Natural killer cell (primary cell): Measurements from ENCODE around the gene GFRA1. TPM values are rescaled to one million over a fixed set of nuclear protein-coding genes. Genes with fewer than 3 reads are reported as not detected.

Experiments
- ATAC-seq, 3 donors: fragments of 150-1000 bp in 2 of 3; fragments of 200-7000 bp in 1 of 3; cut with Tn5 transposase; 1 replicate in 1 of 3; 2 replicates in 2 of 3; pipeline ENCODE4 v1.10.0; 2021; ENCODE audit warnings: mild to moderate bottlenecking in 2 of 3, moderate library complexity in 2 of 3
- DNase-seq, 2 donors: peaks; one replicate each; pipeline versions ENCODE4 v3.0.0 to v3.0.0-alpha.2; 2013 to 2021; ENCODE audit warnings: mixed read lengths in 1 of 2
- H3K27ac ChIP-seq: one replicate; pipeline ENCODE4 v1.5.1; 2013; ENCODE audit warnings: mild to moderate bottlenecking, low read length
- H3K27me3 ChIP-seq: one replicate; pipeline ENCODE4 v1.6.1; 2013; ENCODE audit warnings: low read length; ENCODE audit not compliant: control insufficient read depth, insufficient read depth
- H3K36me3 ChIP-seq: one replicate; pipeline ENCODE4 v1.6.1; 2013; ENCODE audit warnings: low read length; ENCODE audit not compliant: control insufficient read depth, insufficient read depth
- H3K4me1 ChIP-seq: one replicate; pipeline ENCODE4 v1.6.1; 2013; ENCODE audit warnings: low read length; ENCODE audit not compliant: control insufficient read depth, insufficient read depth
- H3K4me3 ChIP-seq: one replicate; pipeline ENCODE4 v1.5.1; 2013; ENCODE audit warnings: low read length
- H3K9me3 ChIP-seq: one replicate; pipeline ENCODE4 v1.6.1; 2013; ENCODE audit warnings: low read length; ENCODE audit not compliant: control insufficient read depth, insufficient read depth
- H3K27ac Mint-ChIP-seq, 2 donors: one replicate each; pipeline ENCODE4 v1.8.0; 2022; ENCODE audit warnings: mild to moderate bottlenecking in 2 of 2, mixed read lengths in 2 of 2, moderate library complexity in 1 of 2
- H3K27me3 Mint-ChIP-seq, 2 donors: one replicate each; pipeline ENCODE4 v1.8.0; 2022; ENCODE audit warnings: low read depth in 2 of 2, mixed read lengths in 2 of 2
- H3K36me3 Mint-ChIP-seq: one replicate; pipeline ENCODE4 v1.8.0; 2022; ENCODE audit warnings: mixed read lengths
- H3K4me1 Mint-ChIP-seq, 2 donors: one replicate each; pipeline ENCODE4 v1.8.0; 2022; ENCODE audit warnings: mixed read lengths in 2 of 2
- H3K4me3 Mint-ChIP-seq: one replicate; pipeline ENCODE4 v1.8.0; 2022; ENCODE audit warnings: mild to moderate bottlenecking, moderate library complexity, mixed read lengths
- H3K9me3 Mint-ChIP-seq, 2 donors: one replicate each; pipeline ENCODE4 v1.8.0; 2022; ENCODE audit warnings: mixed read lengths in 2 of 2
- WGBS: methylation state at CpG from one replicate; pipeline ENCODE4 v1.1.7; 2013; ENCODE audit warnings: missing lambda C conversion rate; ENCODE audit not compliant: insufficient coverage; 5-methylcytosine and 5-hydroxymethylcytosine counted together
- intact Hi-C: fragments of 100-400 bp; cut with micrococcal nuclease; formaldehyde crosslinking; loops from one replicate; pipeline ENCODE4 v1.14.2; 2022
- total RNA-seq, 4 donors: library from RNA; stranded (reverse); fragments of 120-200 nt in 1 of 4; gene quantifications; one replicate each; pipeline versions ENCODE4 v1.2.3 to v1.2.4, GENCODE V29; 2013 to 2022
- TF ChIP-seq, protein P1 (sequence below): fragments of 200-600 bp; IDR thresholded peaks from one replicate; pipeline ENCODE4 v1.8.0; 2022; ENCODE audit warnings: antibody characterized with exemption

The GFRA1 gene
- total RNA-seq, 3 donors from 2014 or later (not counting 1 experiment from before 2014, with no cell fraction given): not detected

DNA sequence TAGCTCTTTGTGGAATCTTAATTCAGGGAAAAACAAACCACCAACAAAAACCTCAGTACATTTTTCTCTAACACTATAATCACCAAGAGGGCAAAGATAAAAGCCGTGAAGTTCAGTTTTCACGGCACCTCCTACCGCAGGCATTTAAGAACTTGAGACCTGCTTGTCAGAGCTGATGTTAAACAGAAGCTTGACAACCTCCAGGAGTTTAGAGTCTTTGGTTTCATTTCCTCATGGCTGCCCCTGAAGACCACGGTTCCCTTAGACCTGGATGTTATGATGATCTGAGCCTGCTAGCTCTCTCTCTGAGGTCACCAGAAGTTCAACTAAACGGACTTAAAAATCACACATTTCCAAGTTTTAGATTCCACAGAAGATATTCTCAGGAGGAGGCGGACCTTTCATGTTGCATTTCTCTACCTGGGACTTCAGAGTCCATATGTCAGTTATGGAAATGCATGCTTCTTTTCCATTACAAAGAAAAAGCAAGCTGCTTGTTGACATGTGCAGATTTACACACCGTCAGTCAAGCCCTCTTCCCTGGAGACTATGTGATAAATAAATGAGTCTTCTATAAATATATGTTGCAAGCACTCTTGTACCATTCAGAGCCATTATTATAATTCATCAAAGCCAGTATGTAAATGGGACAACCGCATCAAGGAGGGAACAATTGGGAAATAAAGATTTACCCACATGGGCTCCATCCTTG lies 258.0 kb downstream of the GFRA1 start:
- no peaks in the 10 kb centered on the region for H3K4me1 Mint-ChIP-seq
- peaks cover 4 to 14% of the 10 kb centered on the region in 2 donors for H3K9me3 Mint-ChIP-seq
- H3K36me3 Mint-ChIP-seq: no peaks in the 10 kb centered on the region
- 44% methylated on average over 8 of the region's 8 CpGs for WGBS
- Histone ChIP-seq H3K4me1 (no peaks in the 10 kb centered on the region), H3K9me3 (no peaks in the 10 kb centered on the region), H3K27me3 (no peaks in the 10 kb centered on the region), H3K36me3 (no peaks in the 10 kb centered on the region), H3K27ac (no peak overlapping the region), H3K4me3 (no peak overlapping the region)
- H3K4me3 Mint-ChIP-seq: no peak overlapping the region
- no peaks in the 10 kb centered on the region for H3K27me3 Mint-ChIP-seq
- TF ChIP-seq, protein P1, sequence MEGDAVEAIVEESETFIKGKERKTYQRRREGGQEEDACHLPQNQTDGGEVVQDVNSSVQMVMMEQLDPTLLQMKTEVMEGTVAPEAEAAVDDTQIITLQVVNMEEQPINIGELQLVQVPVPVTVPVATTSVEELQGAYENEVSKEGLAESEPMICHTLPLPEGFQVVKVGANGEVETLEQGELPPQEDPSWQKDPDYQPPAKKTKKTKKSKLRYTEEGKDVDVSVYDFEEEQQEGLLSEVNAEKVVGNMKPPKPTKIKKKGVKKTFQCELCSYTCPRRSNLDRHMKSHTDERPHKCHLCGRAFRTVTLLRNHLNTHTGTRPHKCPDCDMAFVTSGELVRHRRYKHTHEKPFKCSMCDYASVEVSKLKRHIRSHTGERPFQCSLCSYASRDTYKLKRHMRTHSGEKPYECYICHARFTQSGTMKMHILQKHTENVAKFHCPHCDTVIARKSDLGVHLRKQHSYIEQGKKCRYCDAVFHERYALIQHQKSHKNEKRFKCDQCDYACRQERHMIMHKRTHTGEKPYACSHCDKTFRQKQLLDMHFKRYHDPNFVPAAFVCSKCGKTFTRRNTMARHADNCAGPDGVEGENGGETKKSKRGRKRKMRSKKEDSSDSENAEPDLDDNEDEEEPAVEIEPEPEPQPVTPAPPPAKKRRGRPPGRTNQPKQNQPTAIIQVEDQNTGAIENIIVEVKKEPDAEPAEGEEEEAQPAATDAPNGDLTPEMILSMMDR: no peak
- no peak overlapping the region for H3K27ac Mint-ChIP-seq
- DNase-seq (no peak), ATAC-seq (no peak)
- intact Hi-C loops: no loop called here

DNA sequence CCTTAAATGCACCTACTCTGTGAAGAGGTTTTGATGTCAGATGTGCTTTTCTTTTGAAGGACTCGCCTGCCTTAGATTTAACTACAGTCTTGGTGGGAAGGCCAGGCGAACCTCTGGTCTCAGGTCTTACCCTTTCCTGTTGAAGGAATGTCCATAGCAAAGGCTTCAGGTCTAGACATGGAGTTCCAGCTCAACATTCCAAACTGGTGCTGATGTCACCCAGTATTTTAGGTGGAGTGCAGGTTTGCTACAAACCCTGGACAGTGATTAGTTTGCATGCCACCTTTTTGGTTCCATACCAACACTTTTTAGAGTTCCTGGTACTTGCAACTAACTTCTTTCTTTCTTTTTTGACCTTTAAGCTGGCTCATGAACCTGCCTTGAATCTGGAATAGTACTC lies 258.7 kb downstream of the GFRA1 start:
- H3K27ac Mint-ChIP-seq: no peak overlapping the region
- no peaks in the 10 kb centered on the region for H3K9me3 ChIP-seq
- no peaks in the 10 kb centered on the region for H3K36me3 Mint-ChIP-seq
- WGBS: 79% methylated on average over 2 of the region's 2 CpGs
- H3K27me3 Mint-ChIP-seq: no peaks in the 10 kb centered on the region
- intact Hi-C loops: no loop called here
- ATAC-seq: no peak
- no peaks in the 10 kb centered on the region for H3K4me1 ChIP-seq
- no peak for DNase-seq
- TF ChIP-seq, protein P1: no peak
- no peaks in the 10 kb centered on the region for H3K27me3 ChIP-seq
- H3K4me3 ChIP-seq: no peak overlapping the region
- H3K36me3 ChIP-seq: no peaks in the 10 kb centered on the region
- H3K9me3 Mint-ChIP-seq: peaks cover 4 to 12% of the 10 kb centered on the region in 2 donors
- H3K4me3 Mint-ChIP-seq: no peak overlapping the region
- H3K4me1 Mint-ChIP-seq: no peaks in the 10 kb centered on the region
- H3K27ac ChIP-seq: no peak overlapping the region

DNA sequence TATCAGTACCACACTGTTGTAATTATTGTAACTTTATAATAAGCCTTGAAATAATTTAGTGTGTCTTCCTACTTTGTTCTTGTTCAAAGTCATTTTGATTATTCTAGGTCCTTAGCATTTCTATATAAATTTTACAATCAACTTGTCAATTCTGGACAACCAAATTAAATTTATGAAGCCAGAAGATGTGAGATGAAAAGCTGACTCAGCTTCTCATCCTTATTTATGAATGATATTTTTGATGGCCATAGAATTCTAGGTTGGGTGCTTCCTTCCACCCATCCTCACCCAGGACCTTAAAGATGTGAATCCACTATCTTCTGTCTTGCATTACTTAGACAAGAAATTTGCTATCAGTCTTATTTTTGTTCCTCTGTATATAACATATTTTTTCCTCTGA lies 261.1 kb downstream of the GFRA1 start:
- peaks cover 6% of the 10 kb centered on the region in 2 donors for H3K9me3 Mint-ChIP-seq
- no peaks in the 10 kb centered on the region for H3K4me1 Mint-ChIP-seq
- intact Hi-C loops: no loop called here
- no peaks in the 10 kb centered on the region for H3K27me3 Mint-ChIP-seq
- H3K27me3 ChIP-seq: no peaks in the 10 kb centered on the region
- no peaks in the 10 kb centered on the region for H3K36me3 ChIP-seq
- no peaks in the 10 kb centered on the region for H3K9me3 ChIP-seq
- no peaks in the 10 kb centered on the region for H3K36me3 Mint-ChIP-seq
- H3K27ac Mint-ChIP-seq: no peak overlapping the region
- DNase-seq (no peak), ATAC-seq (no peak)
- H3K4me3 Mint-ChIP-seq: no peak overlapping the region
- no peaks in the 10 kb centered on the region for H3K4me1 ChIP-seq
- TF ChIP-seq, protein P1: no peak
- no peak overlapping the region for H3K4me3 ChIP-seq
- H3K27ac ChIP-seq: no peak overlapping the region
